ENCODE data around the gene TMEM14B.
"Not testable (repeated sequence)": the region's sequence is repeated elsewhere in the genome, so short reads cannot be mapped to it uniquely, and the experiment has no call there.

Gene TMEM14B

GRCh38 chr6:10747251-10747972, at the start of gene TMEM14B:
TMEM14B (plus strand) TSS chr6:10747805; CDS start chr6:10749246, 1,441 bp downstream.
- DNase-seq: peak; percentile 98 to 100 (median 100)

- DNase-seq: no peak
Measured at GRCh38 chr6:10713962-10714361, 33.6 kb upstream of the TMEM14B start.

- DNase-seq: peak; percentile 26 to 38 (median 31)
Measured at GRCh38 chr6:10719296-10719963, 28.2 kb upstream of the TMEM14B start.

- no peak for DNase-seq
Measured at GRCh38 chr6:10719964-10720264, 27.7 kb upstream of the TMEM14B start.

GRCh38 chr6:10720265-10720959, 27.2 kb upstream of the TMEM14B start:
- DNase-seq: peak; percentile 42 to 64 (median 45)

GRCh38 chr6:10720960-10721849, 26.4 kb upstream of the TMEM14B start:
- not testable (repeated sequence) for DNase-seq

- no peak for DNase-seq
Measured at GRCh38 chr6:10721850-10722569, 25.6 kb upstream of the TMEM14B start.

- DNase-seq: no peak
Measured at GRCh38 chr6:10722570-10722819, 25.1 kb upstream of the TMEM14B start.

- DNase-seq: peak; percentile 95 to 98 (median 97)
Measured at GRCh38 chr6:10722820-10723566, 24.6 kb upstream of the TMEM14B start, which contains the start of gene TMEM14C. TMEM14C (plus strand) TSS chr6:10723070; CDS start chr6:10724614, 1,544 bp downstream.

GRCh38 chr6:10723567-10723881, 24.1 kb upstream of the TMEM14B start:
- DNase-seq: peak in 1 of 3 donors; percentile 32

GRCh38 chr6:10725044-10725443, 22.6 kb upstream of the TMEM14B start:
- no peak for DNase-seq

GRCh38 chr6:10725716-10726115, 21.9 kb upstream of the TMEM14B start:
- DNase-seq: no peak

- DNase-seq: peak; percentile 35 to 43 (median 35)
Measured at GRCh38 chr6:10730254-10730653, 17.4 kb upstream of the TMEM14B start.

- DNase-seq: no peak
Measured at GRCh38 chr6:10733151-10733715, 14.4 kb upstream of the TMEM14B start.

GRCh38 chr6:10733863-10734262, 13.7 kb upstream of the TMEM14B start:
- DNase-seq: no peak

- no peak for DNase-seq
Measured at GRCh38 chr6:10736731-10737130, 10.9 kb upstream of the TMEM14B start.

- DNase-seq: no peak
Measured at GRCh38 chr6:10740061-10740460, 7.5 kb upstream of the TMEM14B start.

GRCh38 chr6:10741643-10742042, 6.0 kb upstream of the TMEM14B start:
- not testable (repeated sequence) for DNase-seq

- no peak for DNase-seq
Measured at GRCh38 chr6:10742251-10742650, 5.4 kb upstream of the TMEM14B start.

GRCh38 chr6:10743515-10743914, 4.1 kb upstream of the TMEM14B start:
- no peak for DNase-seq

- DNase-seq: no peak
Measured at GRCh38 chr6:10745116-10745515, 2.5 kb upstream of the TMEM14B start.

- DNase-seq: no peak
Measured at GRCh38 chr6:10746915-10747250, 722 bp upstream of the TMEM14B start.

Measured in suppressor macrophage treated with lipopolysaccharide for 1 hour (primary cell).